Naive thymus-derived CD4-positive, alpha-beta T cell (primary cell): ENCODE data around the gene ZBTB37. TPM values are rescaled to one million over a fixed set of nuclear protein-coding genes. Genes with fewer than 3 reads are reported as not detected.
A peak's percentile ranks its signal among the peaks of the same experiment; 100 is the strongest.
"Not testable (repeated sequence)": the region's sequence is repeated elsewhere in the genome, so short reads cannot be mapped to it uniquely, and the experiment has no call there.

Experiments used
- ATAC-seq: fragments of 150-1000 bp; cut with Tn5 transposase; 2 replicates; pipeline ENCODE4 v1.10.0; 2021; ENCODE audit warnings: mild to moderate bottlenecking, moderate library complexity
- CTCF ChIA-PET: fragments of 350-600 bp; sonication (Branson Sonifier 250); formaldehyde crosslinking; loops from one replicate; lab custom pipeline; 2021; ENCODE audit warnings: antibody characterized with exemption; lab: Charles Lee
- POLR2A ChIA-PET: fragments of 350-600 bp; sonication (Branson Sonifier 250); formaldehyde crosslinking; loops from one replicate; lab custom pipeline; 2021; ENCODE audit warnings: antibody characterized with exemption, inconsistent platforms; lab: Charles Lee
- DNase-seq, 9 donors: peaks; one replicate each; pipeline versions ENCODE4 v3.0.0 to v3.0.0-alpha.2; 2020 to 2022; ENCODE audit warnings: mixed read lengths in 1 of 9
- H3K27ac ChIP-seq: one replicate; pipeline ENCODE4 v1.7.0; 2013; ENCODE audit warnings: mild to moderate bottlenecking, low read depth, low read length, moderate library complexity
- H3K27me3 ChIP-seq, 2 donors: one replicate each; pipeline ENCODE4 v1.7.0; 2013; ENCODE audit warnings: low read length in 2 of 2, mild to moderate bottlenecking in 2 of 2, moderate library complexity in 2 of 2; ENCODE audit not compliant: control insufficient read depth in 2 of 2, insufficient read depth in 2 of 2
- H3K36me3 ChIP-seq, 3 experiments: 1 replicate in 2 of 3; 2 replicates in 1 of 3; pipeline ENCODE4 v1.7.0; 2013; ENCODE audit warnings: low read length in 3 of 3, mild to moderate bottlenecking in 3 of 3, moderate library complexity in 1 of 3; ENCODE audit not compliant: insufficient read depth in 3 of 3, control insufficient read depth in 2 of 3
- H3K4me1 ChIP-seq, 2 donors: one replicate each; pipeline ENCODE4 v1.7.0; 2013; ENCODE audit warnings: low read length in 2 of 2, mild to moderate bottlenecking in 2 of 2, moderate library complexity in 1 of 2; ENCODE audit not compliant: control insufficient read depth in 2 of 2, insufficient read depth in 2 of 2
- H3K4me3 ChIP-seq: 2 replicates; pipeline ENCODE4 v1.7.0; 2013; ENCODE audit warnings: mild to moderate bottlenecking, low read length
- H3K9me3 ChIP-seq, 3 experiments: 1 replicate in 2 of 3; 2 replicates in 1 of 3; pipeline ENCODE4 v1.7.0; 2013; ENCODE audit warnings: low read length in 3 of 3; ENCODE audit not compliant: control insufficient read depth in 2 of 3
- H3K27ac Mint-ChIP-seq, 9 donors: one replicate each; pipeline ENCODE4 v1.8.0; 2020 to 2022; ENCODE audit warnings: mixed read lengths in 9 of 9, mild to moderate bottlenecking in 8 of 9, moderate library complexity in 5 of 9, inconsistent platforms in 2 of 9
- H3K27me3 Mint-ChIP-seq, 5 donors: one replicate each; pipeline ENCODE4 v1.8.0; 2021 to 2022; ENCODE audit warnings: mixed read lengths in 5 of 5, mild to moderate bottlenecking in 1 of 5
- H3K36me3 Mint-ChIP-seq, 5 donors: one replicate each; pipeline ENCODE4 v1.8.0; 2020 to 2022; ENCODE audit warnings: mixed read lengths in 5 of 5, mild to moderate bottlenecking in 3 of 5, inconsistent platforms in 1 of 5
- H3K4me1 Mint-ChIP-seq, 7 donors: one replicate each; pipeline ENCODE4 v1.8.0; 2020 to 2022; ENCODE audit warnings: mixed read lengths in 7 of 7, mild to moderate bottlenecking in 3 of 7, inconsistent platforms in 1 of 7
- H3K4me3 Mint-ChIP-seq, 10 donors: one replicate each; pipeline ENCODE4 v1.8.0; 2020 to 2022; ENCODE audit warnings: mild to moderate bottlenecking in 10 of 10, mixed read lengths in 10 of 10, moderate library complexity in 6 of 10, inconsistent platforms in 2 of 10
- H3K9me3 Mint-ChIP-seq, 11 donors: one replicate each; pipeline ENCODE4 v1.8.0; 2020 to 2022; ENCODE audit warnings: mixed read lengths in 11 of 11, mild to moderate bottlenecking in 4 of 11, inconsistent platforms in 1 of 11, moderate library complexity in 1 of 11
- intact Hi-C, 2 donors: fragments of 100-400 bp; cut with micrococcal nuclease; formaldehyde crosslinking; loops; one replicate each; pipeline ENCODE4 v1.15.1; 2023
- polyA plus RNA-seq, 2 donors: library from polyadenylated mRNA; unstranded; fragments of 300-500 nt; fragmentation: Illumina TruSeq; gene quantifications; one replicate each; pipeline ENCODE4 v1.2.3, GENCODE V29; 2021
- total RNA-seq, 6 experiments: library from RNA in 5 of 6; stranded (reverse) in 5 of 6; gene quantifications; 1 replicate in 5 of 6; 2 replicates in 1 of 6; pipeline ENCODE4 v1.2.3 and lab custom pipeline; 2021 to 2026

Gene ZBTB37
- total and polyA plus RNA-seq, 7 experiments from 2014 or later = 2.1 to 30.3 (median 21.1) TPM

DNA sequence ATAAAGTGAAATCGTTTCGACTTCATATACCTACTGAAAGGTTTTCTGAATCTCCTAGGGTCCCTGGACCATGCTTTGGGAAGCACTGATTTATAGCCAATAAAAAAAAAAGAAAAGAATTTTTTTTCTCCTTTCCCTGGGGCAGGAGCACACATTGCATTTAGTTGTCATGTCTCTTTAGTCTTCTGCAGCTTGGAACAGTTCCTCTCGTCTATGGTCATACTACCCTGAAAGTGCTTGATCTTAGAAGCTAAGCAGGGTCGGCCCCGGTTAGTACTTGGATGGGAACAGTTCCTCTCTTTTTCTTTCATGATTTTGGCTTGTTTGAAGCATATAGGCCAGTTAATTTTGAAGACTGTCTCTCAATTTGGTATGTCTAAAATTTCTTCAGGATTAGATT, 52.7 kb downstream of the ZBTB37 start:
- ChIA-PET POLR2A (no interaction called here), CTCF (no interaction called here)
- Mint-ChIP-seq H3K27ac (no peak overlapping the region), H3K4me3 (no peak overlapping the region), H3K27me3 (peaks cover 0 to 2% (median 0%) of the 10 kb centered on the region in 5 donors), H3K9me3 (peaks cover 0 to 1% (median 0%) of the 10 kb centered on the region in 11 donors), H3K4me1 (peaks cover 0 to 3% (median 0%) of the 10 kb centered on the region in 7 donors), H3K36me3 (no peaks in the 10 kb centered on the region)
- Histone ChIP-seq H3K27me3 (no peaks in the 10 kb centered on the region), H3K36me3 (no peaks in the 10 kb centered on the region), H3K27ac (no peak overlapping the region), H3K4me3 (no peak overlapping the region), H3K4me1 (no peaks in the 10 kb centered on the region), H3K9me3 (no peaks in the 10 kb centered on the region)
- no peak for DNase-seq
- ATAC-seq = no peak
- intact Hi-C loops = no loop called here

GRCh38 chr1:173925306-173926242, 57.4 kb downstream of the ZBTB37 start:
- H3K27ac Mint-ChIP-seq = peak overlapping the region in 2 of 9 donors; percentile 25 to 64
- CTCF ChIA-PET = no interaction called here
- peaks cover 0 to 2% (median 0%) of the 10 kb centered on the region in 5 donors for H3K27me3 Mint-ChIP-seq

DNA sequence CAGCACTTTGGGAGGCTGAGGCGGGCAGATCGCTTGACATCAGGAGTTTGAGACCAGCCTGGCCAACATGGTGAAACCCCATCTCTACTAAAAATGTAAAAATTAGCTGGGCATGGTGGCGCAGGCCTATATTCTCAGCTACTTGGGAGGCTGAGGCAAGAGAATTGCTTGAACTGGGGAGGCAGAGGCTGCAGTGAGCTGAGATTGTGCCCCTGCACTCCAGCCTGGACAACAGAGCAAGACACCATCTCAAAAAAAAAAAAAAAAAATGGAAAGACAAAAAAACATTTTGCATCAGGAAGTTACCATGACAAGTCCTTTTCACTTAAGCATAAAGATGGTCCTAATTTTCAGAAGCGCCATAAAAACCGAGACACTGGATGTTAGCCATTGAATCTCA, 62.4 kb downstream of the ZBTB37 start:
- intact Hi-C loops = loop anchor here (5.0 to 10.0 kb wide), 3 partner anchors 63 to 1186 kb away; partner anchors contain the start of genes GAS5 (in 2 of the 2) and ZBTB37 (in 2 of the 2)
- DNase-seq, H3K27ac ChIP-seq, H3K4me1 Mint-ChIP-seq, ATAC-seq, H3K36me3 ChIP-seq, POLR2A ChIA-PET, CTCF ChIA-PET, H3K9me3 Mint-ChIP-seq, H3K4me3 Mint-ChIP-seq, H3K9me3 ChIP-seq, H3K27ac Mint-ChIP-seq, H3K27me3 ChIP-seq, H3K27me3 Mint-ChIP-seq, H3K4me1 ChIP-seq, H3K4me3 ChIP-seq: not testable (repeated sequence)
- H3K36me3 Mint-ChIP-seq = peaks cover 0 to 29% (median 10%) of the 10 kb centered on the region in 5 donors

More at GRCh38 chr1:173925306-173926242, 57.4 kb downstream of the ZBTB37 start:
- Histone ChIP-seq H3K27ac (no peak overlapping the region), H3K27me3 (no peaks in the 10 kb centered on the region), H3K36me3 (no peaks in the 10 kb centered on the region), H3K9me3 (no peaks in the 10 kb centered on the region), H3K4me3 (no peak overlapping the region), H3K4me1 (no peaks in the 10 kb centered on the region)
- H3K36me3 Mint-ChIP-seq = peaks cover 0 to 5% (median 3%) of the 10 kb centered on the region in 5 donors
- intact Hi-C loops = no loop called here
- H3K4me3 Mint-ChIP-seq = no peak overlapping the region
- H3K4me1 Mint-ChIP-seq = peaks cover 0 to 7% (median 0%) of the 10 kb centered on the region in 7 donors
- no peak for ATAC-seq
- POLR2A ChIA-PET = interaction anchor here (1.4 kb wide), 1 partner anchor 57 kb away, joined by 4 read pairs; the partner anchor contains the start of genes GAS5 and ZBTB37
- DNase-seq = no peak
- H3K9me3 Mint-ChIP-seq = no peaks in the 10 kb centered on the region

DNA sequence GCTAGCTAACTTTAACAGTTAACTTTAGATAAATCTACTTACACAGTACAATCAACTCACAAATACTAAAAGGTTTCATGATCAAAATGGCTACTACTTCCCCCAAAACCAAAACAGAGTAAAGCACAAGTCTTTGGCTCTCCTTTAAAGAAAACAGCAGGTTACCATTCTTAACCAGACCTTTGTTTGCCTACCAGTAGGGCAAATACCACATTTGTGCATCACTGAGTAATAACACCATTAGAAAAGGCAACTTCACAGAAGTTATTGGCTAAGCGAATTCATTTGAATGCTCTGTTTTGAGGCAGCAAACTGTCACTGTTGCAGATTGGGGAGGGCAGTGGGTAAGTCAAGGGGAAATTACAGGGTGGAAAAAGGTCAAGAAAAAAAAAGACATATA, 66.3 kb downstream of the ZBTB37 start:
- DNase-seq = no peak
- ChIA-PET POLR2A (no interaction called here), CTCF (no interaction called here)
- intact Hi-C loops = loop anchor here (5.0 to 10.0 kb wide), 3 partner anchors 67 to 1190 kb away; partner anchors contain the start of genes GAS5 (in 2 of the 2) and ZBTB37 (in 2 of the 2)
- H3K27me3 ChIP-seq = no peaks in the 10 kb centered on the region
- Mint-ChIP-seq H3K36me3 (peaks cover 0 to 37% (median 19%) of the 10 kb centered on the region in 5 donors), H3K27me3 (no peaks in the 10 kb centered on the region), H3K9me3 (no peaks in the 10 kb centered on the region), H3K4me3 (no peak overlapping the region), H3K27ac (peak overlapping the region in 5 of 9 donors; percentile 35 to 78 (median 53)), H3K4me1 (peaks cover 0 to 4% (median 0%) of the 10 kb centered on the region in 7 donors)
- peaks cover 4 to 32% (median 10%) of the 10 kb centered on the region in 3 experiments for H3K36me3 ChIP-seq
- no peak for ATAC-seq
- no peaks in the 10 kb centered on the region for H3K4me1 ChIP-seq
- H3K27ac ChIP-seq = no peak overlapping the region
- H3K9me3 ChIP-seq = no peaks in the 10 kb centered on the region
- H3K4me3 ChIP-seq = no peak overlapping the region

DNA sequence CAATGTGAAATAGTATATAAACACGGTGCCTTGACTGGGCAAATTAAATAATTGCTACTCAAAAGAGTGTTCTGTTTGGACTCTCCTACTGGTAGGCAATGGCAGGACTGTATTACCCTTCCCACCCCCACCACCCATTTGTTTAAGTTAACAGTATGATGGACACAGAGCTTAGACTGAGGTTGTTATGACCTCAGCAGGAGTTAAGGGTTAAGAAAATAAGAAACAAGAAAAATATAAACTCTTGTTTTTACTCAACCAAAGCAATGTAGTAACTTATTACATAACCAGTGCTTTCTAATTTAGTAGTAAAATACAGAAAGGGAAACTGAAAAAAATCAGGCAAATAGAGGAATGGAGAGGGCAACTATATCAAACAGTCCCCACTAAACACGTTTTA, 68.9 kb downstream of the ZBTB37 start:
- H3K4me1 Mint-ChIP-seq = peaks cover 0 to 4% (median 0%) of the 10 kb centered on the region in 7 donors
- H3K27ac ChIP-seq = no peak overlapping the region
- no peaks in the 10 kb centered on the region for H3K27me3 Mint-ChIP-seq
- H3K36me3 ChIP-seq = peaks cover 10 to 54% (median 18%) of the 10 kb centered on the region in 3 experiments
- H3K27me3 ChIP-seq = no peaks in the 10 kb centered on the region
- H3K4me3 ChIP-seq = no peak overlapping the region
- intact Hi-C loops = loop anchor here in 1 of 2 donors (10.0 kb wide), 1 partner anchor 1192 kb away; no protein-coding TSS in a partner anchor
- H3K4me1 ChIP-seq = no peaks in the 10 kb centered on the region
- H3K4me3 Mint-ChIP-seq = no peak overlapping the region
- no peak overlapping the region for H3K27ac Mint-ChIP-seq
- DNase-seq (no peak), ATAC-seq (no peak)
- POLR2A ChIA-PET = no interaction called here
- CTCF ChIA-PET = no interaction called here
- H3K36me3 Mint-ChIP-seq = peaks cover 0 to 36% (median 26%) of the 10 kb centered on the region in 5 donors
- H3K9me3 Mint-ChIP-seq = no peaks in the 10 kb centered on the region
- no peaks in the 10 kb centered on the region for H3K9me3 ChIP-seq

DNA sequence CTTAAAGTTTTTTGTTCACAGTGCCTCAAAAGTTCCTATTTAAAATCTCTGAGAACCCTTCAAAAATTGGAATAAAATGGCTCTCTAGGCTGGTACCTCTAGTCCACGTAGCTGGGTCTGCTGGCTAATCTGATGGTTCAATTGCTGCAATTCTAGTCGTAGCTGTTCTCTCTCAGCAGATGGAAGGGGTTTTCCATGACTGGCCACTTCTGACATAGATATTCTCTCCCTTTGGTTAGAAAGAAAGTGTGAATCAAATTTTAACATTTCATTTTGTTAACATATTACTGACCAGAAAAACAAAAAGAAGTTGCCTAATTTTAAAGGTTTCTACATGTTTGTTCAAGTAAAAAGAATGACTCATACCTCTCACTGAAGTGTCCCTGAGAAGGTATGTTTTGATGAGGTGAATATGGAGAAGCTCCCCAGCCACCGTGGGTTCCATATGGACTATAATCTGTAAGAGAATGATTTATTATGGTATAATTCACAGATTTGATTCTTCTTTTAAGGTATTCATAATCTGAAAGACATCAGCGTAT, 78.3 kb downstream of the ZBTB37 start:
- H3K27ac ChIP-seq = no peak overlapping the region
- ChIA-PET POLR2A (interaction anchor here (0.6 kb wide), 1 partner anchor 191 kb away, joined by 3 read pairs; no protein-coding TSS in a partner anchor), CTCF (no interaction called here)
- DNase-seq (no peak), ATAC-seq (no peak)
- H3K27me3 Mint-ChIP-seq = no peaks in the 10 kb centered on the region
- H3K36me3 Mint-ChIP-seq = peaks cover 3 to 26% (median 22%) of the 10 kb centered on the region in 5 donors
- H3K27me3 ChIP-seq = no peaks in the 10 kb centered on the region
- H3K36me3 ChIP-seq = peaks cover 17 to 74% (median 25%) of the 10 kb centered on the region in 3 experiments
- H3K9me3 ChIP-seq = no peaks in the 10 kb centered on the region
- H3K27ac Mint-ChIP-seq = peak overlapping the region in 2 of 9 donors; percentile 14 to 51
- no peak overlapping the region for H3K4me3 ChIP-seq
- no peaks in the 10 kb centered on the region for H3K4me1 ChIP-seq
- H3K4me3 Mint-ChIP-seq = no peak overlapping the region
- no peaks in the 10 kb centered on the region for H3K4me1 Mint-ChIP-seq
- intact Hi-C loops = loop anchor here in 1 of 2 donors (5.0 kb wide), 1 partner anchor 514 kb away; no protein-coding TSS in a partner anchor
- no peaks in the 10 kb centered on the region for H3K9me3 Mint-ChIP-seq
